ENCODE measurements around the gene AJAP1. TPM values are rescaled to one million over a fixed set of nuclear protein-coding genes. Genes with fewer than 3 reads are reported as not detected.

Gene AJAP1
- total RNA-seq, 1 experiment from 2014 or later, result not detected

GRCh38 chr1:4797429-4797828 lies 143.0 kb downstream of the AJAP1 start:
- DNase-seq (ENCODE audit: extremely low read depth, low read depth), result no peak

- no peak for DNase-seq (ENCODE audit: extremely low read depth, low read depth)
These were observed 146.9 kb downstream of the AJAP1 start for GRCh38 chr1:4801192-4801924.

GRCh38 chr1:4802024-4802423 lies 147.6 kb downstream of the AJAP1 start:
- DNase-seq (ENCODE audit: extremely low read depth, low read depth), result no peak

GRCh38 chr1:4803335-4803734 lies 148.9 kb downstream of the AJAP1 start:
- DNase-seq (ENCODE audit: extremely low read depth, low read depth), result no peak

GRCh38 chr1:4805987-4806386 lies 151.6 kb downstream of the AJAP1 start:
- no peak for DNase-seq (ENCODE audit: extremely low read depth, low read depth)

GRCh38 chr1:4820543-4820942 lies 166.1 kb downstream of the AJAP1 start:
- DNase-seq (ENCODE audit: extremely low read depth, low read depth), result no peak

GRCh38 chr1:4825800-4826450 lies 171.5 kb downstream of the AJAP1 start:
- no peak for DNase-seq (ENCODE audit: extremely low read depth, low read depth)

- no peak for DNase-seq (ENCODE audit: extremely low read depth, low read depth)
These were observed 176.3 kb downstream of the AJAP1 start for GRCh38 chr1:4830707-4831106.

- no peak for DNase-seq (ENCODE audit: extremely low read depth, low read depth)
These were observed 182.2 kb downstream of the AJAP1 start for GRCh38 chr1:4836574-4836973.

GRCh38 chr1:4837031-4837600 lies 182.7 kb downstream of the AJAP1 start:
- DNase-seq (ENCODE audit: extremely low read depth, low read depth), result no peak

GRCh38 chr1:4837752-4838151 lies 183.3 kb downstream of the AJAP1 start:
- DNase-seq (ENCODE audit: extremely low read depth, low read depth), result no peak

GRCh38 chr1:4838231-4838630 lies 183.8 kb downstream of the AJAP1 start:
- no peak for DNase-seq (ENCODE audit: extremely low read depth, low read depth)

Data from NCI-H460 (cell line).